SK-N-SH treated with all-trans-retinoic acid at 6 μM for 48 hours (cell line): ENCODE results near the gene ZNF70.

Experiments used
- ATAC-seq: fragments of 200-7000 bp; cut with Tn5 transposase; 3 replicates; pipeline ENCODE4 v1.9.1; 2020; ENCODE audit warnings: mild to moderate bottlenecking, moderate library complexity
- ARNTL ChIP-seq: fragments of 450-650 bp; formaldehyde crosslinking; IDR thresholded peaks from 2 replicates; pipeline ENCODE4 v1.5.0; 2020; ENCODE audit warnings: low read depth, mild to moderate bottlenecking, moderate library complexity, borderline replicate concordance
- BACH2 ChIP-seq: fragments of 250-450 bp; sonication (Bioruptor Pico); IDR thresholded peaks from 2 replicates; pipeline ENCODE4 v1.9.0; 2021; ENCODE audit warnings: mild to moderate bottlenecking, borderline replicate concordance
- CSDC2 ChIP-seq: fragments of 250-450 bp; sonication (Bioruptor Pico); IDR thresholded peaks from 2 replicates; pipeline ENCODE4 v1.5.0; 2020; ENCODE audit warnings: mild to moderate bottlenecking, moderate library complexity
- ESRRG ChIP-seq: fragments of 250-450 bp; sonication (Bioruptor Pico); IDR thresholded peaks from 2 replicates; pipeline ENCODE4 v1.6.1; 2021; ENCODE audit warnings: mild to moderate bottlenecking
- GLIS3 ChIP-seq: fragments of 250-450 bp; sonication (Bioruptor Pico); IDR thresholded peaks from 2 replicates; pipeline ENCODE4 v1.5.0; 2020; ENCODE audit warnings: mild to moderate bottlenecking, moderate library complexity
- ISL1 ChIP-seq: fragments of 250-450 bp; sonication (Bioruptor Pico); IDR thresholded peaks from 2 replicates; pipeline ENCODE4 v2.1.2; 2022; ENCODE audit warnings: mild to moderate bottlenecking, moderate library complexity
- PPARA ChIP-seq: fragments of 250-450 bp; sonication (Bioruptor Pico); IDR thresholded peaks from 2 replicates; pipeline ENCODE4 v1.5.0; 2020; ENCODE audit warnings: mild to moderate bottlenecking, borderline replicate concordance
- RARB ChIP-seq: fragments of 250-450 bp; sonication (Bioruptor Pico); IDR thresholded peaks from 2 replicates; pipeline ENCODE4 v1.8.0; 2021; ENCODE audit warnings: mild to moderate bottlenecking, moderate library complexity
- SNAI2 ChIP-seq: fragments of 250-450 bp; sonication (Bioruptor Pico); IDR thresholded peaks from 2 replicates; pipeline ENCODE4 v1.5.0; 2020; ENCODE audit warnings: mild to moderate bottlenecking, moderate library complexity
- TOX ChIP-seq: fragments of 250-450 bp; sonication (Bioruptor Pico); IDR thresholded peaks from 2 replicates; pipeline ENCODE4 v1.8.0; 2021; ENCODE audit warnings: mild to moderate bottlenecking, moderate library complexity, borderline replicate concordance
- ZFP3 ChIP-seq: fragments of 250-450 bp; sonication (Bioruptor Pico); IDR thresholded peaks from 2 replicates; pipeline ENCODE4 v1.5.0; 2020; ENCODE audit warnings: mild to moderate bottlenecking, moderate library complexity
- ZNF565 ChIP-seq: fragments of 450-650 bp; formaldehyde crosslinking; conservative IDR thresholded peaks from 2 replicates; pipeline ENCODE4 v1.5.0; 2020; ENCODE audit warnings: low read depth, mild to moderate bottlenecking, moderate library complexity
- ZNF70 ChIP-seq: fragments of 450-650 bp; formaldehyde crosslinking; IDR thresholded peaks from 2 replicates; pipeline ENCODE4 v1.5.0; 2020; ENCODE audit warnings: mild to moderate bottlenecking, moderate library complexity
- ZNF8 ChIP-seq: fragments of 450-650 bp; formaldehyde crosslinking; IDR thresholded peaks from 2 replicates; pipeline ENCODE4 v1.5.0; 2020; ENCODE audit warnings: mild to moderate bottlenecking, moderate library complexity
- TF ChIP-seq, protein P1 (sequence below): fragments of 250-450 bp; sonication (Bioruptor Pico); IDR thresholded peaks from 2 replicates; pipeline ENCODE4 v1.5.1; 2021; ENCODE audit warnings: mild to moderate bottlenecking, moderate library complexity
- TF ChIP-seq, protein P2 (sequence below): fragments of 250-450 bp; sonication (Bioruptor Pico); IDR thresholded peaks from 2 replicates; pipeline ENCODE4 v1.8.0; 2021; ENCODE audit warnings: low read depth, mild to moderate bottlenecking, moderate library complexity, borderline replicate concordance
- TF ChIP-seq, protein P3 (sequence below): fragments of 250-450 bp; sonication (Bioruptor Pico); IDR thresholded peaks from 2 replicates; pipeline ENCODE4 v1.8.0; 2020; ENCODE audit warnings: mild to moderate bottlenecking, moderate library complexity, borderline replicate concordance
- TF ChIP-seq, protein P4 (sequence below): fragments of 250-450 bp; sonication (Bioruptor Pico); IDR thresholded peaks from 2 replicates; pipeline ENCODE4 v1.5.0; 2020; ENCODE audit warnings: mild to moderate bottlenecking, moderate library complexity

Gene ZNF70

DNA sequence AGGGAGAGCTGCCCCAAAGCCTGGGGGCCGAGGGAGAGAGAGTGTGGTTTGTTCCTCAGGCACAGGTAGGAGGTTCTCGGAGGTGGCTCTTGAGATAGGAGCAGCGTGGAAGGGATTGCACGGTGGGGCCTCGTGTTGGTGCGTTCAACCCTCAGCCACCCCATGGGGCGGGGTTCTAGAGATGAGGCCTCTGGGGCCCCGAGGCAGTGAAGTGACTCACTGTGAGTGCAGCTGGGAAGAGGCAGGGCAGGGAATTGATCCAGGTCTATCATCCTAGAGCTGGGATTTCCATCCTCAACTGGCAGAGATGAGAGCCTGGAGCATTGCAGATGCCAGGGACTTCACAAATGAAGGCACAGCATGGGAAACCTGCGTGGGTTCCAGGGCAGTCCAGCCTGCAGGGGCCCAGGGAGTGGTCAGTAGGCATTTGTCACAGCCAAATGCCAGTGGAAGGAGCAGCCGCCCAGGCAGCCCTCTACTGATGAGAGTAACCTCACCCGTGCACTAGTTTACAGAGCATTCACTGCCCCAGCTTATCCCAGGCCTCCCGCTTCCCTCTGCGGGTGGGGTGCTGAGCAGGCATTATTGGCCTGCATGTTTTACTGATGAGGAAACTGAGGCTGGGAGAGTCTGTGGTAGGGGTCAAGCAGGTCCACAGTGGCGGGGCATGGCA, 30.7 kb upstream of the ZNF70 start:
- TF ChIP-seq ZFP3 (CRISPR knock-in tag) (no peak), BACH2 (CRISPR knock-in tag) (no peak), TOX (CRISPR knock-in tag) (no peak), GLIS3 (CRISPR knock-in tag) (no peak)
- TF ChIP-seq, protein P1, sequence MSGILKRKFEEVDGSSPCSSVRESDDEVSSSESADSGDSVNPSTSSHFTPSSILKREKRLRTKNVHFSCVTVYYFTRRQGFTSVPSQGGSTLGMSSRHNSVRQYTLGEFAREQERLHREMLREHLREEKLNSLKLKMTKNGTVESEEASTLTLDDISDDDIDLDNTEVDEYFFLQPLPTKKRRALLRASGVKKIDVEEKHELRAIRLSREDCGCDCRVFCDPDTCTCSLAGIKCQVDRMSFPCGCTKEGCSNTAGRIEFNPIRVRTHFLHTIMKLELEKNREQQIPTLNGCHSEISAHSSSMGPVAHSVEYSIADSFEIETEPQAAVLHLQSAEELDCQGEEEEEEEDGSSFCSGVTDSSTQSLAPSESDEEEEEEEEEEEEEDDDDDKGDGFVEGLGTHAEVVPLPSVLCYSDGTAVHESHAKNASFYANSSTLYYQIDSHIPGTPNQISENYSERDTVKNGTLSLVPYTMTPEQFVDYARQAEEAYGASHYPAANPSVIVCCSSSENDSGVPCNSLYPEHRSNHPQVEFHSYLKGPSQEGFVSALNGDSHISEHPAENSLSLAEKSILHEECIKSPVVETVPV (CRISPR knock-in tag) = no peak
- TF ChIP-seq, protein P2, sequence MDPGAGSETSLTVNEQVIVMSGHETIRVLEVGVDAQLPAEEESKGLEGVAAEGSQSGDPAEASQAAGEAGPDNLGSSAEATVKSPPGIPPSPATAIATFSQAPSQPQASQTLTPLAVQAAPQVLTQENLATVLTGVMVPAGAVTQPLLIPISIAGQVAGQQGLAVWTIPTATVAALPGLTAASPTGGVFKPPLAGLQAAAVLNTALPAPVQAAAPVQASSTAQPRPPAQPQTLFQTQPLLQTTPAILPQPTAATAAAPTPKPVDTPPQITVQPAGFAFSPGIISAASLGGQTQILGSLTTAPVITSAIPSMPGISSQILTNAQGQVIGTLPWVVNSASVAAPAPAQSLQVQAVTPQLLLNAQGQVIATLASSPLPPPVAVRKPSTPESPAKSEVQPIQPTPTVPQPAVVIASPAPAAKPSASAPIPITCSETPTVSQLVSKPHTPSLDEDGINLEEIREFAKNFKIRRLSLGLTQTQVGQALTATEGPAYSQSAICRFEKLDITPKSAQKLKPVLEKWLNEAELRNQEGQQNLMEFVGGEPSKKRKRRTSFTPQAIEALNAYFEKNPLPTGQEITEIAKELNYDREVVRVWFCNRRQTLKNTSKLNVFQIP = no peak
- ATAC-seq = peak; percentile 70

DNA sequence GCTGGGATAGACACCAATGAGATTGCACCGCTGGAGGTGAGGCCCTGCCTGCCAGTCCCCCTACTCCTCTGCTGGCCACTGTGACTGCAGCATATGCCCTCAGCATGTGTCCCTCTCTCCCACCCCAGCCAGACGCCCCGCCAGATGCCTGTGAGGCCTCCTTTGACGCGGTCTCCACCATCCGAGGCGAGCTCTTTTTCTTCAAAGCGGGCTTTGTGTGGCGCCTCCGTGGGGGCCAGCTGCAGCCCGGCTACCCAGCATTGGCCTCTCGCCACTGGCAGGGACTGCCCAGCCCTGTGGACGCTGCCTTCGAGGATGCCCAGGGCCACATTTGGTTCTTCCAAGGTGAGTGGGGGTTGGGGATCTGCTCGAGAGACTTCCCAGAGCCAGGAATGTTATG, 30.2 kb upstream of the ZNF70 start:
- no peak for ATAC-seq
- TF ChIP-seq ISL1 (CRISPR knock-in tag) = no peak
- TF ChIP-seq PPARA = no peak
- no peak for TF ChIP-seq ESRRG
- TF ChIP-seq, protein P3, sequence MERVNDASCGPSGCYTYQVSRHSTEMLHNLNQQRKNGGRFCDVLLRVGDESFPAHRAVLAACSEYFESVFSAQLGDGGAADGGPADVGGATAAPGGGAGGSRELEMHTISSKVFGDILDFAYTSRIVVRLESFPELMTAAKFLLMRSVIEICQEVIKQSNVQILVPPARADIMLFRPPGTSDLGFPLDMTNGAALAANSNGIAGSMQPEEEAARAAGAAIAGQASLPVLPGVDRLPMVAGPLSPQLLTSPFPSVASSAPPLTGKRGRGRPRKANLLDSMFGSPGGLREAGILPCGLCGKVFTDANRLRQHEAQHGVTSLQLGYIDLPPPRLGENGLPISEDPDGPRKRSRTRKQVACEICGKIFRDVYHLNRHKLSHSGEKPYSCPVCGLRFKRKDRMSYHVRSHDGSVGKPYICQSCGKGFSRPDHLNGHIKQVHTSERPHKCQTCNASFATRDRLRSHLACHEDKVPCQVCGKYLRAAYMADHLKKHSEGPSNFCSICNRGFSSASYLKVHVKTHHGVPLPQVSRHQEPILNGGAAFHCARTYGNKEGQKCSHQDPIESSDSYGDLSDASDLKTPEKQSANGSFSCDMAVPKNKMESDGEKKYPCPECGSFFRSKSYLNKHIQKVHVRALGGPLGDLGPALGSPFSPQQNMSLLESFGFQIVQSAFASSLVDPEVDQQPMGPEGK (CRISPR knock-in tag) = no peak
- no peak for TF ChIP-seq BACH2 (CRISPR knock-in tag)
- no peak for TF ChIP-seq RARB (CRISPR knock-in tag)
- no peak for TF ChIP-seq ZNF70 (CRISPR knock-in tag)
- TF ChIP-seq, protein P1 (CRISPR knock-in tag) = no peak
- TF ChIP-seq TOX (CRISPR knock-in tag) = no peak
- TF ChIP-seq ZNF8 = no peak
- TF ChIP-seq, protein P4, sequence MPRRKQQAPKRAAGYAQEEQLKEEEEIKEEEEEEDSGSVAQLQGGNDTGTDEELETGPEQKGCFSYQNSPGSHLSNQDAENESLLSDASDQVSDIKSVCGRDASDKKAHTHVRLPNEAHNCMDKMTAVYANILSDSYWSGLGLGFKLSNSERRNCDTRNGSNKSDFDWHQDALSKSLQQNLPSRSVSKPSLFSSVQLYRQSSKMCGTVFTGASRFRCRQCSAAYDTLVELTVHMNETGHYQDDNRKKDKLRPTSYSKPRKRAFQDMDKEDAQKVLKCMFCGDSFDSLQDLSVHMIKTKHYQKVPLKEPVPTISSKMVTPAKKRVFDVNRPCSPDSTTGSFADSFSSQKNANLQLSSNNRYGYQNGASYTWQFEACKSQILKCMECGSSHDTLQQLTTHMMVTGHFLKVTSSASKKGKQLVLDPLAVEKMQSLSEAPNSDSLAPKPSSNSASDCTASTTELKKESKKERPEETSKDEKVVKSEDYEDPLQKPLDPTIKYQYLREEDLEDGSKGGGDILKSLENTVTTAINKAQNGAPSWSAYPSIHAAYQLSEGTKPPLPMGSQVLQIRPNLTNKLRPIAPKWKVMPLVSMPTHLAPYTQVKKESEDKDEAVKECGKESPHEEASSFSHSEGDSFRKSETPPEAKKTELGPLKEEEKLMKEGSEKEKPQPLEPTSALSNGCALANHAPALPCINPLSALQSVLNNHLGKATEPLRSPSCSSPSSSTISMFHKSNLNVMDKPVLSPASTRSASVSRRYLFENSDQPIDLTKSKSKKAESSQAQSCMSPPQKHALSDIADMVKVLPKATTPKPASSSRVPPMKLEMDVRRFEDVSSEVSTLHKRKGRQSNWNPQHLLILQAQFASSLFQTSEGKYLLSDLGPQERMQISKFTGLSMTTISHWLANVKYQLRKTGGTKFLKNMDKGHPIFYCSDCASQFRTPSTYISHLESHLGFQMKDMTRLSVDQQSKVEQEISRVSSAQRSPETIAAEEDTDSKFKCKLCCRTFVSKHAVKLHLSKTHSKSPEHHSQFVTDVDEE = no peak
- no peak for TF ChIP-seq CSDC2 (CRISPR knock-in tag)
- no peak for TF ChIP-seq ZNF565 (CRISPR knock-in tag)
- no peak for TF ChIP-seq SNAI2
- TF ChIP-seq GLIS3 (CRISPR knock-in tag) = no peak
- TF ChIP-seq ZFP3 (CRISPR knock-in tag) = no peak

DNA sequence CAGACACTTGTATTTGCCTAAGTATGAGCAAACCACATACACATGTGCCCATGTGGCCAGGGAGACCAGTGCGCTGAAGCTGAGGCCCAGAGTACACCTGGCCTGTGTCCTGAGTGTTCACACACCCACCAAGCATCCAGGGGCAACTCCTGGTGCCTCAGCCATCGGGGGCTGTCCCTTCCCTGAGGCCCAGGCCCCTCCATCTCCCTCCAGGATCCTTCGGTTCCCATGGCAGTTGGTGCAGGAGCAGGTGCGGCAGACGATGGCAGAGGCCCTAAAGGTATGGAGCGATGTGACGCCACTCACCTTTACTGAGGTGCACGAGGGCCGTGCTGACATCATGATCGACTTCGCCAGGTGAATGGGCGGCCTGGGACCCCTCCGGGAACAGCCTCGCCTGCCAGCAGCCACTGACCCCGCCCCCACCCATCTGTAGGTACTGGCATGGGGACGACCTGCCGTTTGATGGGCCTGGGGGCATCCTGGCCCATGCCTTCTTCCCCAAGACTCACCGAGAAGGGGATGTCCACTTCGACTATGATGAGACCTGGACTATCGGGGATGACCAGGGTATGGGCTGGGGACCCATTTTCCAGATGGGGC, 29.3 kb upstream of the ZNF70 start:
- no peak for ATAC-seq
- TF ChIP-seq PPARA = no peak
- TF ChIP-seq ESRRG = no peak
- no peak for TF ChIP-seq ZNF8
- TF ChIP-seq SNAI2 = no peak
- TF ChIP-seq ARNTL (CRISPR knock-in tag) = no peak
- TF ChIP-seq GLIS3 (CRISPR knock-in tag) = no peak
- TF ChIP-seq, protein P4 = no peak
- TF ChIP-seq ZNF70 (CRISPR knock-in tag) = no peak
- no peak for TF ChIP-seq CSDC2 (CRISPR knock-in tag)
- no peak for TF ChIP-seq TOX (CRISPR knock-in tag)
- TF ChIP-seq ISL1 (CRISPR knock-in tag) = no peak
- TF ChIP-seq BACH2 (CRISPR knock-in tag) = no peak
